Activated CD8-positive, alpha-beta memory T cell treated with anti-CD3 and anti-CD28 coated beads for 24 hours (primary cell): Measurements from ENCODE around the gene FAM53B.

Source experiments
- DNase-seq: peaks from one replicate; pipeline ENCODE4 v3.0.0-alpha.2; 2020

The FAM53B gene

GRCh38 chr10:124694481-124695220, 49.5 kb downstream of the FAM53B start:
- no peak for DNase-seq

- DNase-seq, result no peak
Observed at GRCh38 chr10:124693801-124694416, 50.3 kb downstream of the FAM53B start.

GRCh38 chr10:124693396-124693795, 50.8 kb downstream of the FAM53B start:
- DNase-seq, result no peak

- DNase-seq, result no peak
Observed at GRCh38 chr10:124692100-124692446, 52.1 kb downstream of the FAM53B start.

GRCh38 chr10:124691421-124692099, 52.6 kb downstream of the FAM53B start:
- DNase-seq, result no peak

GRCh38 chr10:124691002-124691401, 53.2 kb downstream of the FAM53B start:
- DNase-seq, result no peak

GRCh38 chr10:124689911-124690498, 54.2 kb downstream of the FAM53B start:
- no peak for DNase-seq

GRCh38 chr10:124688889-124689670, 55.1 kb downstream of the FAM53B start:
- peak; percentile 78 for DNase-seq

- DNase-seq, result no peak
Observed at GRCh38 chr10:124688386-124688785, 55.8 kb downstream of the FAM53B start.

GRCh38 chr10:124686707-124687376, 57.3 kb downstream of the FAM53B start:
- no peak for DNase-seq

- no peak for DNase-seq
Observed at GRCh38 chr10:124685261-124685660, 58.9 kb downstream of the FAM53B start.

- DNase-seq, result no peak
Observed at GRCh38 chr10:124683814-124684213, 60.4 kb downstream of the FAM53B start.

GRCh38 chr10:124681626-124682552, 62.3 kb downstream of the FAM53B start:
- DNase-seq, result no peak

- DNase-seq, result no peak
Observed at GRCh38 chr10:124681091-124681490, 63.1 kb downstream of the FAM53B start.

GRCh38 chr10:124680675-124681074, 63.5 kb downstream of the FAM53B start:
- no peak for DNase-seq

- DNase-seq, result no peak
Observed at GRCh38 chr10:124679401-124679800, 64.8 kb downstream of the FAM53B start.

GRCh38 chr10:124678557-124679240, 65.5 kb downstream of the FAM53B start:
- DNase-seq, result no peak

GRCh38 chr10:124677749-124678556, 66.2 kb downstream of the FAM53B start:
- DNase-seq, result no peak

GRCh38 chr10:124677293-124677699, 66.9 kb downstream of the FAM53B start:
- DNase-seq, result no peak
